ENCODE measurements around the gene DAB1.

DNA sequence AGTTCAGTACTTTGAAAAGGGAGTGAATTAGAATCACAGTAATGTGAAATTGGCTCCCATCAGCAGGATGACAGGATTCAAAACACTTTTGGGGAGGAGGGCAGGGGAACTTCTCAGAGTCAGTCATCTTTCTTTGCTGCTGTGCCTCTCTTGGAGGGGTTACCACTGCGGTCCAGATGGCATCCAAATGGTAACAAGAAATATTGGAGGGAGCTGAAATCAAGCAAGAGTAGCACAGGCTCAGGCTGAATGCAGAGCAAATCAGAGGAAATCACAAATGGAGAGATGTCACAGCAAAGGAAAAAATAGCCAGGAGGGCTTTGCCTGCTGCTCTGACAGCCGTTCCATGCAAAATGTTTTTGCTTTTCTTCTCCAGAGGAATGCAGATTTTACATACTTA, 383.0 kb downstream of the DAB1 start:
- TF ChIP-seq, protein P1, sequence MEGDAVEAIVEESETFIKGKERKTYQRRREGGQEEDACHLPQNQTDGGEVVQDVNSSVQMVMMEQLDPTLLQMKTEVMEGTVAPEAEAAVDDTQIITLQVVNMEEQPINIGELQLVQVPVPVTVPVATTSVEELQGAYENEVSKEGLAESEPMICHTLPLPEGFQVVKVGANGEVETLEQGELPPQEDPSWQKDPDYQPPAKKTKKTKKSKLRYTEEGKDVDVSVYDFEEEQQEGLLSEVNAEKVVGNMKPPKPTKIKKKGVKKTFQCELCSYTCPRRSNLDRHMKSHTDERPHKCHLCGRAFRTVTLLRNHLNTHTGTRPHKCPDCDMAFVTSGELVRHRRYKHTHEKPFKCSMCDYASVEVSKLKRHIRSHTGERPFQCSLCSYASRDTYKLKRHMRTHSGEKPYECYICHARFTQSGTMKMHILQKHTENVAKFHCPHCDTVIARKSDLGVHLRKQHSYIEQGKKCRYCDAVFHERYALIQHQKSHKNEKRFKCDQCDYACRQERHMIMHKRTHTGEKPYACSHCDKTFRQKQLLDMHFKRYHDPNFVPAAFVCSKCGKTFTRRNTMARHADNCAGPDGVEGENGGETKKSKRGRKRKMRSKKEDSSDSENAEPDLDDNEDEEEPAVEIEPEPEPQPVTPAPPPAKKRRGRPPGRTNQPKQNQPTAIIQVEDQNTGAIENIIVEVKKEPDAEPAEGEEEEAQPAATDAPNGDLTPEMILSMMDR (IDR thresholded peaks at IDR 0.05), result no peak
- no peak for TF ChIP-seq POLR2A (IDR thresholded peaks at IDR 0.05)

Data from right lobe of liver (tissue), 4 donors.